Right forelimb (tissue), 1 donor: Measurements from ENCODE around the gene NKAIN2.
"Not testable (repeated sequence)": the region's sequence is repeated elsewhere in the genome, so short reads cannot be mapped to it uniquely, and the experiment has no call there.

Experiments
- DNase-seq: peaks from one replicate; pipeline ENCODE4 v3.0.0-alpha.2; 2018

The NKAIN2 gene

GRCh38 chr6:124722141-124722878 is 918.6 kb downstream of the NKAIN2 start:
- DNase-seq: no peak

- no peak for DNase-seq
Observed at GRCh38 chr6:124723671-124724070, 920.0 kb downstream of the NKAIN2 start.

- DNase-seq: not testable (repeated sequence)
Observed at GRCh38 chr6:124737804-124738203, 934.1 kb downstream of the NKAIN2 start.

- no peak for DNase-seq
Observed at GRCh38 chr6:124738482-124738881, 934.8 kb downstream of the NKAIN2 start.

- no peak for DNase-seq
Observed at GRCh38 chr6:124741341-124741740, 937.7 kb downstream of the NKAIN2 start.

- DNase-seq: no peak
Observed at GRCh38 chr6:124742971-124743370, 939.3 kb downstream of the NKAIN2 start.

- DNase-seq: no peak
Observed at GRCh38 chr6:124743420-124743819, 939.8 kb downstream of the NKAIN2 start.

GRCh38 chr6:124747349-124747748 is 943.7 kb downstream of the NKAIN2 start:
- no peak for DNase-seq

- DNase-seq: no peak
Observed at GRCh38 chr6:124748778-124749177, 945.1 kb downstream of the NKAIN2 start.

GRCh38 chr6:124753001-124753400 is 949.3 kb downstream of the NKAIN2 start:
- no peak for DNase-seq

- DNase-seq: no peak
Observed at GRCh38 chr6:124753562-124754105, 950.0 kb downstream of the NKAIN2 start.

GRCh38 chr6:124755321-124755720 is 951.7 kb downstream of the NKAIN2 start:
- no peak for DNase-seq

- no peak for DNase-seq
Observed at GRCh38 chr6:124757560-124757959, 953.9 kb downstream of the NKAIN2 start.

- no peak for DNase-seq
Observed at GRCh38 chr6:124758663-124759062, 955.0 kb downstream of the NKAIN2 start.

GRCh38 chr6:124765280-124765679 is 961.6 kb downstream of the NKAIN2 start:
- DNase-seq: no peak

- no peak for DNase-seq
Observed at GRCh38 chr6:124768224-124768623, 964.6 kb downstream of the NKAIN2 start.

- no peak for DNase-seq
Observed at GRCh38 chr6:124769811-124770544, 966.3 kb downstream of the NKAIN2 start.

- DNase-seq: no peak
Observed at GRCh38 chr6:124770784-124771183, 967.1 kb downstream of the NKAIN2 start.

GRCh38 chr6:124772733-124773319 is 969.2 kb downstream of the NKAIN2 start:
- no peak for DNase-seq

GRCh38 chr6:124775121-124775520 is 971.5 kb downstream of the NKAIN2 start:
- DNase-seq: no peak

GRCh38 chr6:124777863-124778262 is 974.2 kb downstream of the NKAIN2 start:
- DNase-seq: no peak

- no peak for DNase-seq
Observed at GRCh38 chr6:124780623-124781022, 977.0 kb downstream of the NKAIN2 start.

- no peak for DNase-seq
Observed at GRCh38 chr6:124783344-124783743, 979.7 kb downstream of the NKAIN2 start.

GRCh38 chr6:124791156-124791555 is 987.5 kb downstream of the NKAIN2 start:
- no peak for DNase-seq
